ENCODE data around the gene RBFOX2.

- TF ChIP-seq, protein P1, sequence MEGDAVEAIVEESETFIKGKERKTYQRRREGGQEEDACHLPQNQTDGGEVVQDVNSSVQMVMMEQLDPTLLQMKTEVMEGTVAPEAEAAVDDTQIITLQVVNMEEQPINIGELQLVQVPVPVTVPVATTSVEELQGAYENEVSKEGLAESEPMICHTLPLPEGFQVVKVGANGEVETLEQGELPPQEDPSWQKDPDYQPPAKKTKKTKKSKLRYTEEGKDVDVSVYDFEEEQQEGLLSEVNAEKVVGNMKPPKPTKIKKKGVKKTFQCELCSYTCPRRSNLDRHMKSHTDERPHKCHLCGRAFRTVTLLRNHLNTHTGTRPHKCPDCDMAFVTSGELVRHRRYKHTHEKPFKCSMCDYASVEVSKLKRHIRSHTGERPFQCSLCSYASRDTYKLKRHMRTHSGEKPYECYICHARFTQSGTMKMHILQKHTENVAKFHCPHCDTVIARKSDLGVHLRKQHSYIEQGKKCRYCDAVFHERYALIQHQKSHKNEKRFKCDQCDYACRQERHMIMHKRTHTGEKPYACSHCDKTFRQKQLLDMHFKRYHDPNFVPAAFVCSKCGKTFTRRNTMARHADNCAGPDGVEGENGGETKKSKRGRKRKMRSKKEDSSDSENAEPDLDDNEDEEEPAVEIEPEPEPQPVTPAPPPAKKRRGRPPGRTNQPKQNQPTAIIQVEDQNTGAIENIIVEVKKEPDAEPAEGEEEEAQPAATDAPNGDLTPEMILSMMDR (IDR thresholded peaks at IDR 0.05), result no peak
- TF ChIP-seq POLR2A (IDR thresholded peaks at IDR 0.05) (no peak), EP300 (IDR thresholded peaks at IDR 0.05) (no peak)
Measured at GRCh38 chr22:36052505-36052941, 23.9 kb upstream of the RBFOX2 start.

Measured in tibial nerve (tissue), 4 donors.